ENCODE results near the gene CDK17. TPM values are rescaled to one million over a fixed set of nuclear protein-coding genes. Genes with fewer than 3 reads are reported as not detected.

The CDK17 gene
- total and polyA plus RNA-seq, 4 donors: 13.7 to 130 (median 29.1) TPM

DNA sequence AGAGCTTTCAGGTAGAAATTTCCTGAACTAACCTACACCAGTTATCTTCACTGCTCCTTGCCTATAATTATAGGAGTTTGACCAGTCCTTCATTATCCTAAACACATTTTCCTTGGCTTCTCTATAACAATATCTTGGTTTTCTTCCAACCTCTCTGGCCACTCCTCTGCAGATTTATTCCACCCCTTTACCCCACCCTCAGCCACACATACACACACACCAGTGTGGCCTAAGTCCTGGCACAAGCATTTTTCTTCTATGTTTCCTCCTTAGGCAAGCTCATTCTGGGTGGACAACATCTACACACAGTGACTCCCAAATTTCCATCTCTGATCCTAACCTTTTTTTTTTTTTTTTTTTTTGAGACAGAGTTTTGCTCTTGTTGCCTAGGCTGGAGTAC lies 25.1 kb downstream of the CDK17 start:
- Histone ChIP-seq H3K27ac (ENCODE audit: low read depth in 1 of 2, low read length in 1 of 2) (no peak overlapping the region), H3K9me3 (ENCODE audit: control insufficient read depth in 4 of 4, insufficient read depth in 3 of 4, low read length in 3 of 4) (no peaks in the 10 kb centered on the region), H3K36me3 (ENCODE audit: control insufficient read depth in 4 of 4, insufficient read depth in 4 of 4, low read length in 4 of 4) (peaks cover 0 to 3% (median 0%) of the 10 kb centered on the region in 4 donors), H3K9ac (ENCODE audit: insufficient read depth in 1 of 2, low read length in 2 of 2) (no peak overlapping the region), H3K4me3 (no peak overlapping the region), H3K27me3 (ENCODE audit: control insufficient read depth in 3 of 3, insufficient read depth in 3 of 3, low read length in 2 of 3) (no peaks in the 10 kb centered on the region), H3K4me1 (ENCODE audit: control insufficient read depth in 5 of 5, insufficient read depth in 5 of 5, low read length in 5 of 5) (peaks cover 7 to 31% (median 14%) of the 10 kb centered on the region in 5 donors)
- DNase-seq (no peak), ATAC-seq (ENCODE audit: insufficient read depth, low FRiP score) (no peak)
- TF ChIP-seq, protein P1, sequence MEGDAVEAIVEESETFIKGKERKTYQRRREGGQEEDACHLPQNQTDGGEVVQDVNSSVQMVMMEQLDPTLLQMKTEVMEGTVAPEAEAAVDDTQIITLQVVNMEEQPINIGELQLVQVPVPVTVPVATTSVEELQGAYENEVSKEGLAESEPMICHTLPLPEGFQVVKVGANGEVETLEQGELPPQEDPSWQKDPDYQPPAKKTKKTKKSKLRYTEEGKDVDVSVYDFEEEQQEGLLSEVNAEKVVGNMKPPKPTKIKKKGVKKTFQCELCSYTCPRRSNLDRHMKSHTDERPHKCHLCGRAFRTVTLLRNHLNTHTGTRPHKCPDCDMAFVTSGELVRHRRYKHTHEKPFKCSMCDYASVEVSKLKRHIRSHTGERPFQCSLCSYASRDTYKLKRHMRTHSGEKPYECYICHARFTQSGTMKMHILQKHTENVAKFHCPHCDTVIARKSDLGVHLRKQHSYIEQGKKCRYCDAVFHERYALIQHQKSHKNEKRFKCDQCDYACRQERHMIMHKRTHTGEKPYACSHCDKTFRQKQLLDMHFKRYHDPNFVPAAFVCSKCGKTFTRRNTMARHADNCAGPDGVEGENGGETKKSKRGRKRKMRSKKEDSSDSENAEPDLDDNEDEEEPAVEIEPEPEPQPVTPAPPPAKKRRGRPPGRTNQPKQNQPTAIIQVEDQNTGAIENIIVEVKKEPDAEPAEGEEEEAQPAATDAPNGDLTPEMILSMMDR (IDR thresholded peaks at IDR 0.05; ENCODE audit: control extremely low read depth, extremely low read depth): no peak

DNA sequence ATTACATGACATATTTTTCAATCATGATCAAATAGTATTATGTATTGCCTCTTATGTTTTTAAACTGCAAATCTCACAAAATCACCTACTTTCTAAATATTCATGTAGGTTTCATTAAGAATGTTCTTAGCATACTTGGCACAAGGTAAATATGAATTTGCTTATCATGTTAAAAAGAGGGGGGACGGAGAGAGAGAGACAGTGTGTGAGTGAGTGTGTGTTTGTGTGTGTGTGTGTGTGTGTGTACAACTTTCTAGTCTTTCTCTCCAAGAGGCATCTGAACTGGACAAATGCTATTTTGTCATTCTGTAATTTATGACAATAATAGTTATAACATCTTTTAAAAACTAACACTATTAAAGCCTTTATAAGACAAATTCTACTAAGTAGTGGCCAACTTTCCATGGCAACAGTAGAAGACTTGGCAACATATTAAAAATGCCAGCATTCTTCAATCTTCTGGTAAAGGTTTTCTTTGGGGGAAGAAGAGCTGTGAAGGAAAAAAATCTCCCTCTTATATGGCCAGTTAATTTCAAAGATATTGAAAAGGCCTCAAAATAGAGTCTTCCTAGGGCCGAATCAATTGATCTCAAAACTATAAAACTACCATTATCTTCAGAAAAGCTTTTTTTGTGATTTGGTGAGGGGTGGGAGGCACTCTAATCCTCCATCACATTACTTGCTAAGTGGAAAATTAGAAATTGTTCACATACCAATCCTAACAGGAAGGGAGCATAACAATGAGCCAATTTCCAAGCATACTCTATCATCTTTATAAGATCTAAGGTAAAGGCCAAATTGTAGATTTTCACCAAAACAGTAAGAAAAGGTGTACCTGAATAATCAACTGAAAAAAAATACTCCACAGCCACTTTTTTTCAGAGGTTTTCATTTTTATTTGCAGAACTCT lies 28.2 kb downstream of the CDK17 start:
- H3K9ac ChIP-seq (ENCODE audit: insufficient read depth in 1 of 2, low read length in 2 of 2): no peak overlapping the region

DNA sequence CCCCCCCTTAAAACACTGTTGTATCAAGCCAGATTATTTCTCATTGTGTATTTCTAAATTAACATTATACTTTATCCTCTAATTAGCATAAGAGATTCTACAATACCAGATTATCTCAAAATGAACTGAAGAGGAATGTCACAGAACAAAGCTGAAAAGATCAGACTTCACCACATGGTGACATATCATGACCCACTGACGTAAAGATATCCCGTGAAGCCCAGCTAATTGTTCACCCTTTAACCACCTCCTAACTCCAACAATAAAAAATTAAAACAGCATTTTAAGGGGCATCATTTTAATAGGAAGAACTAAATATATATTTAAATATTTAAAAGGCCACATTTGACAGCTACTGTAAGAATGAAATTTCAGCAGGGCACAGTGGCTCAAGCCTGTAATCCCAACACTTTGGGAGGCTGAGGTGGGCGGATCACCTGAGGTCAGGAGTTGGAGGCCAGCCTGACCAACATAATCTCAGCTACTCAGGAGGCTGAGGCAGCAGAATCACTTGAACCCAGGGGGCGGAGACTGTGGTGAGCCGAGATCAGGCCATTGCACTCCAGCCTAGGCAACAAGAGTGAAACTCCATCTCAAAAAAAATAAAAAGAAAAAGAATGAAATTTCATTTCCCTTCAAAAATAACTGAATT lies 29.0 kb downstream of the CDK17 start:
- H3K27ac ChIP-seq (ENCODE audit: low read depth in 1 of 2, low read length in 1 of 2): no peak overlapping the region
- no peak overlapping the region for H3K4me3 ChIP-seq
- ATAC-seq (ENCODE audit: insufficient read depth, low FRiP score) (no peak), DNase-seq (no peak)
- WGBS, 2 donors: 64 to 78% methylated on average over 5 of the region's 5 CpGs
- H3K9ac ChIP-seq (ENCODE audit: insufficient read depth in 1 of 2, low read length in 2 of 2): no peak overlapping the region
- H3K27me3 ChIP-seq (ENCODE audit: control insufficient read depth in 3 of 3, insufficient read depth in 3 of 3, low read length in 2 of 3): no peaks in the 10 kb centered on the region
- TF ChIP-seq, protein P1 (IDR thresholded peaks at IDR 0.05; ENCODE audit: control extremely low read depth, extremely low read depth): no peak
- no peaks in the 10 kb centered on the region for H3K36me3 ChIP-seq (ENCODE audit: control insufficient read depth in 4 of 4, insufficient read depth in 4 of 4, low read length in 4 of 4)
- H3K4me1 ChIP-seq (ENCODE audit: control insufficient read depth in 5 of 5, insufficient read depth in 5 of 5, low read length in 5 of 5): peaks cover 8 to 38% (median 19%) of the 10 kb centered on the region in 5 donors
- H3K9me3 ChIP-seq (ENCODE audit: control insufficient read depth in 4 of 4, insufficient read depth in 3 of 4, low read length in 3 of 4): no peaks in the 10 kb centered on the region

More for the DNA sequence above, 28.2 kb downstream of the CDK17 start:
- H3K27ac ChIP-seq (ENCODE audit: low read depth in 1 of 2, low read length in 1 of 2): no peak overlapping the region
- no peaks in the 10 kb centered on the region for H3K9me3 ChIP-seq (ENCODE audit: control insufficient read depth in 4 of 4, insufficient read depth in 3 of 4, low read length in 3 of 4)
- H3K36me3 ChIP-seq (ENCODE audit: control insufficient read depth in 4 of 4, insufficient read depth in 4 of 4, low read length in 4 of 4): no peaks in the 10 kb centered on the region
- H3K4me1 ChIP-seq (ENCODE audit: control insufficient read depth in 5 of 5, insufficient read depth in 5 of 5, low read length in 5 of 5): peaks cover 8 to 38% (median 19%) of the 10 kb centered on the region in 5 donors
- H3K4me3 ChIP-seq: no peak overlapping the region
- H3K27me3 ChIP-seq (ENCODE audit: control insufficient read depth in 3 of 3, insufficient read depth in 3 of 3, low read length in 2 of 3): no peaks in the 10 kb centered on the region
- ATAC-seq (ENCODE audit: insufficient read depth, low FRiP score) (no peak), DNase-seq (peak in 2 of 3 donors; percentile 47 to 60)
- 64 to 81% methylated on average over 2 of the region's 2 CpGs for WGBS, 2 donors
- TF ChIP-seq, protein P1 (IDR thresholded peaks at IDR 0.05; ENCODE audit: control extremely low read depth, extremely low read depth): no peak

Measured in lung (tissue), 12 donors.